ENCODE measurements around the gene TMEM250. TPM values are rescaled to one million over a fixed set of nuclear protein-coding genes. Genes with fewer than 3 reads are reported as not detected.

TMEM250 gene
- total RNA-seq, 1 experiment from 2014 or later, result 12.1 TPM

DNA sequence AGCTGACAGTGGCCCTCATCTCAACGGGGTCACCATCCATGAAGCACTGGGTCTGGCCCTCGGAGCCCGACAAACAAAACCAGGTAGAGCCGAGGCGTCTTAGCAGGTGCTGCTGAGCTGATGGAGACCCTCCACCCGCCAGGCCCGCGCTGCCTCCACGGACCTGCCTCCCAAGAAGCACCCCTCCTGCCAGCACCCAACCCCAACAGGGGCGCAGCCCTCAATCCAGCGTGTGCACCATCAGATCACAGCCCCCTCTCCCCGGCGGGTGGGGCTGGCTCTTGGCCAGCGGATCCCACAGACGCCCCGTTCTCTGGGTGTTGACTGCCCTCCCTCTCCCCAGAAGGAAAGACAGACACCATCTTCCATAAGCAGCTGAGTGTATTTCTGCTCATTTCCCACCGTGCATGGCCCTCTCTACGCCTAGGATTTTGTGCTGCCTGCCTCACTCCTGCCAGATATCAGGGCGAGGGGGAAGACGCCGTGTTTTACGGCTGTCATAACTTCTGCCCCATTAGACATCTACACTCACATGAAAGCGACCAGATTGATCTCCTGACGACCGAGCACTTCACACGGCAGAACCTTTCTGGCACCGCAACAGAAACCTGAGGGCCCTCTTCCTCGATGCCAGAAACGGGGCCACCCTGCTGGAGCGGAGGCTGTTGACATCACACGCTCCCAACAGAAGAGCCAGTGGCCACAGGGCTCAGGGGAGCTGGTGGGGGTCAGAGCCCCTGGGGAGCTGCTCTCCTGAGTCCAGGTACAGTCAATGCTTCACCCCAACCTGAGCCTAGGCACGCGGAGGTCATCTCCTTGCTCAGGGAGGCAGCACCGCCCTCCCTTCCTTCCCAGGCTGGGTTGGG lies 35.9 kb downstream of the TMEM250 start:
- no peak for DNase-seq (ENCODE audit: low read depth)

DNA sequence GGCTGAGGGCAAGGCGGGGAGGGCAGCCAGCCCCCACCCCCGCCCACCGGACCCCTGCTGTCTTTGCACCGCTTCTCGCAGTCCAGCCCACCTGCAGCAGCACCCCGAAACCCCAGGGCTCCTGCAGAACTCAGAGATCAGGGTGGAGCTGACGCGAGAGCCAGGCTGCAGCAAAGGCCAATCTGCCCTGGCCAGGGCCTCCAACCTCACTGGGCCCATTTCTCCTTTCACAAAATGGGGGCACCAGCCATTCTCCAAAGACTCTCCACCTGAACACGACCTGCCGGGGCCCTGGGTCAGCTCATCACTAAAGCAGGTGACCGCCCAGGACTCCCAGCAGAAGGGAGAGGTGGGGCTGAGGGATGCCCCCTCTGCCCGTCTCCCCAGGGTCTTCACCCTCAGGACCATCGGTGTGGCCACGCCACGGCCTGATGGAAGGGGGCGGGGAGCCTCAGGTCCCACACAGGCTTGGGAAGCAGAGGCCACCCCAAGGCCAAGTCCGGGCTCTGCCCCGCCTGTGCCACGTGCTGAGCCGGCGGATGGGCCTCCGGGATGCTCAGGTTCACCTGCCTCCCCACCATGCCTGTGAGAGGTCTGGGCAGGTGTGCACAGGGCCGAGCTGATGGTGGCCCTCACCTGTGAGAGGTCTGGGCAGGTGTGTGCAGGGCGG lies 36.7 kb downstream of the TMEM250 start:
- DNase-seq (ENCODE audit: low read depth), result no peak

- no peak for DNase-seq (ENCODE audit: low read depth)
These were observed 37.4 kb downstream of the TMEM250 start for GRCh38 chr9:136081113-136081825.

- no peak for DNase-seq (ENCODE audit: low read depth)
These were observed 38.0 kb downstream of the TMEM250 start for GRCh38 chr9:136080716-136081112.

GRCh38 chr9:136079916-136080246 lies 38.8 kb downstream of the TMEM250 start:
- no peak for DNase-seq (ENCODE audit: low read depth)

GRCh38 chr9:136079211-136079915 lies 39.3 kb downstream of the TMEM250 start:
- DNase-seq (ENCODE audit: low read depth), result no peak

- DNase-seq (ENCODE audit: low read depth), result no peak
These were observed 40.1 kb downstream of the TMEM250 start for GRCh38 chr9:136078498-136079011.

- no peak for DNase-seq (ENCODE audit: low read depth)
These were observed 40.7 kb downstream of the TMEM250 start for GRCh38 chr9:136078024-136078423.

DNA sequence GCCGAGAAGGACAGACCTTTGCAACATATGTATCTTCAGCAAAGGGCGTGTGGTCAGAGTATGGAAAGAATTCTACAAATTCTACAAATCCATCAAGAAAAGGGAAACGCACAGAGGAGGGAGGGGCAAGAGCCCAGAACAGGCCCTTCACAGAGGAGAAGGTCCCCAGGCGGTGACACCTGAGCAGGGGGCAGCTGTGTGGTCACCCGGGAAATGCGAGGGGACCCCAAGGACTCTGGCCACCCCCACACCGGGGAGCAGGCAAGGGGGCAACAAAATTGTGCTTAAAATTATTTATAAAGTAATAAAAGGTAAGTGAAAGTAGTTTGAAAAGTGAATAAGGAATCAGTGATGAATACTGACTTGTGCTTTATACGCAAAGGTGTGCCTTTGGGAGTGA lies 41.2 kb downstream of the TMEM250 start:
- no peak for DNase-seq (ENCODE audit: low read depth)

DNA sequence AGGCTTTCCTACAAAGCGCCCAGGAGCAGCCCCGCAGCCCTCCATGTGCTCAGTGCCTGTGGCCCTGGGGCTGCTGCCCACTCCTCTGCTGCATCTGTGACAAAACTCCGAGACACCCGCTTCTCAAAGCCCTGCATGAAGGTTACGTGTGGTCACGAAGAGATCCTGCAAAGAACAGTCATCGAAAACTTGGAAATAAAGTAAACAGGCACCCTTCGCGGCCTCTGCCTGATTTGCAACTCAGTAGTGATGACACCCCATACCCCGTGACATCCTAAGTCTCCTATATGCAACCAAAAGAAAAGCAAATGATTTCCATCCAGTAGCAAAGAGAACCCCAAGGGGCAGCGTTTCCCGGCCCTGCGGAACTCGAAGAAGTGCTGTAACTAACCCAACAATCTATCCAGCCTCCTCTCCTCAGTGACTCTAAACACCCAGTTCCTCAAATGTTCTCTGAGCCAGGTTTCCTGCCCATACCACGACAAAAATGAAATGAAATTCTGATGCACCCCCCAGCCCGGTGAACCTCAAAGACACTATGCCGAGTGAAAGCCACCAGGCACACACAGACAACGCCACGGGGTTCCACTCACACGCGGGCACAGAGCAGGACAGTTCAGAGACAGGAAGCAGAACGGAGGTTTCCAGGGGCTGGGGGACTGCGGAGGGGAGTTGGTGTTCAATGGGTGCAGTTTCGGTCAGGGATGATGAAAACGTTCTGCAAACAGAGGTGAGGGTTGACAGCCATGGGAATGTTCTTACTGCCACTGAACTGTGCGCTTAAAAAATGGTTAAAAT lies 42.6 kb downstream of the TMEM250 start:
- DNase-seq (ENCODE audit: low read depth), result no peak

GRCh38 chr9:136075134-136075841 lies 43.4 kb downstream of the TMEM250 start:
- DNase-seq (ENCODE audit: low read depth), result no peak

DNA sequence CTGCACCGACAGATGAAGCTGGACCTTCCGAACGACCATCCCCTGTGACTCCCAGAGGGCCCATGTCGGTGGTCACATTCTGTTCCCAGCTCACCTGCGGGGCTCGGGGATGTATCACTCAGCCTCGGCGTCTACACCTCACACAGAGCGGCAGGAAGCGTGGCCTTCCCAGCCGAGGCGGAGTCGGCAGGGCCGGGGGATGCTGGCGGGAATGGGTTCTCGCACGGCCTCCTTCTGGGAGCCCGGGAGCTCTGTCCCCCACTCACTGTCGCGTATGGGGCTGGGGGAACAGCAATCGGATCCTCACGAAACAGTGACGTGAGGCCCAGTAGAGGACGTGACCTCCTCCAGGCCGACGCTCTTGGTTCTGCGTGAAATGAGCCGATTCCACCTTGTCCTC lies 44.0 kb downstream of the TMEM250 start:
- DNase-seq (ENCODE audit: low read depth), result no peak

Other genes starting within 250 kb of the TMEM250 start
- 6.2 and 10.3 TPM in 2 replicates for gene CAMSAP1, start 211.3 kb downstream of the TMEM250 start, total RNA-seq (2014; rRNA removed; shearing (Covaris generic))
- gene UBAC1, start 157.5 kb downstream of the TMEM250 start, total RNA-seq (2014; rRNA removed; shearing (Covaris generic)), result 24.4 and 27.6 TPM in 2 replicates
- gene NACC2, start 23.6 kb downstream of the TMEM250 start, total RNA-seq (2014; rRNA removed; shearing (Covaris generic)), result 4.1 and 4.5 TPM in 2 replicates
- gene LHX3, start 86.3 kb upstream of the TMEM250 start, total RNA-seq (2014; rRNA removed; shearing (Covaris generic)), result not detected in 2 replicates
- gene QSOX2, start 126.9 kb upstream of the TMEM250 start, total RNA-seq (2014; rRNA removed; shearing (Covaris generic)), result 9.1 and 9.9 TPM in 2 replicates
- not detected in 2 replicates for gene CCDC187, start 185.2 kb upstream of the TMEM250 start, total RNA-seq (2014; rRNA removed; shearing (Covaris generic))
- 6.3 and 6.6 TPM in 2 replicates for gene GPSM1, start 208.7 kb upstream of the TMEM250 start, total RNA-seq (2014; rRNA removed; shearing (Covaris generic))
- gene DNLZ, start 244.9 kb upstream of the TMEM250 start, total RNA-seq (2014; rRNA removed; shearing (Covaris generic)), result 15.3 and 17.1 TPM in 2 replicates